Middle frontal gyrus (tissue), 1 donor: ENCODE results near the gene FOLR1.
"Not testable (repeated sequence)": the region's sequence is repeated elsewhere in the genome, so short reads cannot be mapped to it uniquely, and the experiment has no call there.

Experiments used
- DNase-seq: peaks from one replicate; pipeline ENCODE4 v3.0.0-alpha.2; 2015; ENCODE audit warnings: low spot score; ENCODE audit errors: extremely low spot score

Gene FOLR1

DNA sequence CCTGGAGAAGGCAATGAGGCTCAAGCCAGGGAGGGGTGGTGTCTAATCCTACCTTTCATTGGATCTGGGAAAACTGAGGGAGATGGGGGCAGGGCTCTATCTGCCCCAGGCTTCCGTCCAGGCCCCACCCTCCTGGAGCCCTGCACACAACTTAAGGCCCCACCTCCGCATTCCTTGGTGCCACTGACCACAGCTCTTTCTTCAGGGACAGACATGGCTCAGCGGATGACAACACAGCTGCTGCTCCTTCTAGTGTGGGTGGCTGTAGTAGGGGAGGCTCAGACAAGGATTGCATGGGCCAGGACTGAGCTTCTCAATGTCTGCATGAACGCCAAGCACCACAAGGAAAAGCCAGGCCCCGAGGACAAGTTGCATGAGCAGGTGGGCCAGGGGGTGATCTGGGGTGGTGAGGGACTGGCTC lies at the start of gene FOLR1:
TSS of gene FOLR1 (plus strand) at position 180 of the 421 bp plus-strand sequence. CDS start at position 214, 34 bp downstream.
- DNase-seq: no peak

DNA sequence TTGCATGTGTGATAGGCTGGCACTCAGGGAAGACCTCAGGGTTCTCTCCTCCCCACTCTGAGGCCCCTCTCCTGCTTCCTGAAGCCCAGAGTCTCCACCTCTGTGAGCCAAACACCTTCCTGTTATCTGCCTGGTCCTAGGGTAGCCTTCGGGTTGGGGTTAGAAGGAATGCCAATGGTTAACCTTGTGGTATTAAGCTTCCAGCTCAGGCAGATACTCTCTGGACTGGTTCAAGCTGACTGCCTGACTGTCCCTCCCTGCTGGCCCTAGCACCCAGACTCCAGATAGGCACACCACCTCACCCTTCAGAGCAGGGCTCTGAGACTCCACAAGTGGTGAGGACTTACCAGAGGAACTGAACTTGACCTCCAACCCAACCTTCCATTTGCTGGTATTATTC lies 49.4 kb upstream of the FOLR1 start:
- not testable (repeated sequence) for DNase-seq

GRCh38 chr11:72144807-72145565 lies 47.0 kb upstream of the FOLR1 start:
- no peak for DNase-seq

DNA sequence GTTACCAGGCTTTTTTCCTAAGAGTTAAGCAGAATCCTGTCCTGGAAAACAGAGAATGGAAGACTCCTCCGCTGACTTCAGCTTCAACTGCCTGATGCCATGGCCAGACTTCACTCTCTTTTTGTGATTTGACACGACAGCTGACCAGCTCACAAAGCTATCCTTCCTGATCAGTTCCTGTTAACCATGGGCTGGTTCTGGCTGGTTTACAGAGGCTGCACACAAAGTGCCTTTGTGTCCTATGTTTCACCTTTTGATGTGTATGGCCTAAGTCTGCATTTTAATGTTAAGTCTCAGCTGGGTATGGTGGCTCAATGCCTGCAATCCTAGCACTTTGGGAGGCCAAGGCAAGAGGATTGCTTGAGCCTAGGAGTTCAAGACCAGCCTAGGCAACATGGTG lies 45.3 kb upstream of the FOLR1 start:
- DNase-seq: no peak

- no peak for DNase-seq
Observed at GRCh38 chr11:72150882-72151281, 41.1 kb upstream of the FOLR1 start.

- not testable (repeated sequence) for DNase-seq
Observed at GRCh38 chr11:72153874-72154273, 38.1 kb upstream of the FOLR1 start.

DNA sequence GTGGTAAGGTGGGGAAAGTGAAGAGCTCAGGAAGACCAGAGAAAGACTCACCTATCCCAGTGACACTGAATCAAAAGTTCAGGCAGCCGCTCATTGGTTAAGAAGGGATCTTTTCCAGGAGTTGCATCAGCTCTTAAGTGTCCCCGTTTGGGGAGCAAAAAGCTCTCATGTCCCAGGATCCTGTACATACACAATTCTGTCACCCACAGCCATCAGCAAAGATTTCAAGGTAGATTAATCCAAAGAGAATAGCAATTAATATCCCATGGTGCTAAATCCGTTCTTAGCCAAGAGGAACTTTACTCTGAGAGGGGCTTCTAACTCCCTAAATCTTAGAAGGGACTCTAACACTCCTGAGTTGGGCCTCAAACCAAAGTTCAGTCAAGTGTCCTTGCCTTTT lies 37.1 kb upstream of the FOLR1 start:
- DNase-seq: no peak

DNA sequence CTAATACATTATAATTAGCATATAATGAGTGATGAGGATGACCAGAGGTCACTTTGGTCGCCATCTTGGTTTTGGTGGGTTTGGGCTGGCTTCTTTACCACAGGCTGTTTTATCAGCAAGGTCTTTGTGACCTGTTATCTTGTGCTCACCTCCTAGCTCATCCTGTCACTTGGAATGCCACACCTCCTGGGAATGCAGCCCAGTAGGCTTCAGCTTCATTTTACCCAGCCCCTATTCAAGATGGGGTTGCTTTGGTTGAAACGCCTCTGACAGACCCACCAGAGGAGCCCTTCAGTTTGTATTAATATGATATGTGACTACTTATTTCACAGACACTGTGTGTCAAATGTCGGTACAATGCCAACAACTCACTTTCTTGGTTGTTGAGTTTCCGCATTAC lies 36.2 kb upstream of the FOLR1 start:
- DNase-seq: no peak

GRCh38 chr11:72157131-72157530 lies 34.8 kb upstream of the FOLR1 start:
- DNase-seq: no peak

DNA sequence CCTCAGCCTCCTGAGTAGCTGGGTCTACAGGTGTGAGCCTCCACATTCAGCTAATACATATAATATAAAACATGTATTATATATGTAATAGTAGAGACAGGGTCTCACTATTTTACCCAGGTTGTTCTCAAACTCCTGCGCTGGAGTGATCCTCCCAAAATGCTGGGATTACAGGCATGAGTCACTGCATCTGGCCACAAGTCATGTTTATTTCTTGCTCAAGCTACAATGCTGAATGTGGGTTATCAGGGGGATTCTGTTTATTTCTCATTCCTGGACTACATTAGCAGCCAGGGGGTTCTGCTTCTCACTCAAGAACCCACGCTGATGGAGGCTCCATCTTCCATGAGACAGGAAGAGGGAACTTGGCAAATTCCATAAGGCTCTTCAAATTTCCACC lies 31.6 kb upstream of the FOLR1 start:
- no peak for DNase-seq

GRCh38 chr11:72162891-72163492 lies 28.9 kb upstream of the FOLR1 start:
- DNase-seq: no peak

DNA sequence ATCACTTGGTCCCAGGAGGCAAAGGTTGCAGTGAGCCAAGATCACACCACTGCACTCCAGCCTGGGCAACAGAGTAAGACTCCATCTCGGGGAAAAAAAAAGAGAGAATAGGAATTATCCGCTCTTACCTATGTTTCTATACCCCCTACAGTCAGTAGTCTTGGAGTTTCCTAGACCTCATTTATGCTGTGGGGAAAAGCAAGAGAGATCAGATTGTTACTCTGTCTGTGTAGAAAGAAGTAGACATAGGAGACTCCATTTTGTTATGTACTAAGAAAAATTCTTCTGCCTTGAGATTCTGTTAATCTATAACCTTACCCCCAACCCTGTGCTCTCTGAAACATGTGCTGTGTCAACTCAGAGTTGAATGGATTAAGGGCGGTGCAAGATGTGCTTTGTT lies 27.8 kb upstream of the FOLR1 start:
- not testable (repeated sequence) for DNase-seq

- DNase-seq: not testable (repeated sequence)
Observed at GRCh38 chr11:72169046-72169555, 22.8 kb upstream of the FOLR1 start.

DNA sequence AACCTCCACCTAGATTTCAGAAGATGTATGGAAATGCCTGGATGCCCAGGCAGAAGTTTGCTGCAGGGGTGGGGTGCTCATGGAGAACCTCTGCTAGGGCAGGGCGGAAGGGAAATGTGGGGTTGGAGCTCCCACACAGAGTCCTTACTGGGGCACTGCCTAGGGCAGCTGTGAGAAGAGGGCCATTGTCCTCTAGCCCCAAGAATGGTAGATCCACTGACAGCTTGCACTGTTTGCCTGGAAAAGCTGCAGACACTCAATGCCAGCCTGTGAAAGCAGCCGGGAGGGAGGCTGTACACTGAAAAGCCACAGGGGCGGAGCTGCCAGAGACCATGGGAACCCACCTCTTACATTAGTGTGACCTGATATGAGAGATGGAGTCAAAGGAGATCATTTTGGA lies 22.2 kb upstream of the FOLR1 start:
- not testable (repeated sequence) for DNase-seq

DNA sequence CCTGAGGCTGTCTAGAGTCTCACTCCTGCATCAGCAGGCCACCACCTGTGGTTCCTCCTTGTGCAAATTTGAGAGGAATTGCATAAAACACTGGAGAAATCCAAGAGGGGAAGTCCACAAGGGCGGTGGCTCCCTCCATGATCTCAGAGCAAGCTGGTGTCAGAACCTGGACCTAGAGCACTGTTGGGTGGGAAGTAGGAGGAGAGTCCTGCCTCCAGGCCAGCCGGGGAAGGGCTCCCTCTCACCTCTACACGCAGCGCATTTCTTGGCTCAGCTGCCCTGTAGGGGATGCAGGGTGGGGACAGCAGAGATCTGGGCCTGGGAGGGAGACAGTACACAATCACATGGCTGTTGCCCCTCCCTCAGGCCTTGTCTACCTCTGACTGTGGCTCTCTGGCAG lies 19.9 kb upstream of the FOLR1 start:
- DNase-seq: not testable (repeated sequence)

GRCh38 chr11:72173291-72173690 lies 18.6 kb upstream of the FOLR1 start:
- no peak for DNase-seq

DNA sequence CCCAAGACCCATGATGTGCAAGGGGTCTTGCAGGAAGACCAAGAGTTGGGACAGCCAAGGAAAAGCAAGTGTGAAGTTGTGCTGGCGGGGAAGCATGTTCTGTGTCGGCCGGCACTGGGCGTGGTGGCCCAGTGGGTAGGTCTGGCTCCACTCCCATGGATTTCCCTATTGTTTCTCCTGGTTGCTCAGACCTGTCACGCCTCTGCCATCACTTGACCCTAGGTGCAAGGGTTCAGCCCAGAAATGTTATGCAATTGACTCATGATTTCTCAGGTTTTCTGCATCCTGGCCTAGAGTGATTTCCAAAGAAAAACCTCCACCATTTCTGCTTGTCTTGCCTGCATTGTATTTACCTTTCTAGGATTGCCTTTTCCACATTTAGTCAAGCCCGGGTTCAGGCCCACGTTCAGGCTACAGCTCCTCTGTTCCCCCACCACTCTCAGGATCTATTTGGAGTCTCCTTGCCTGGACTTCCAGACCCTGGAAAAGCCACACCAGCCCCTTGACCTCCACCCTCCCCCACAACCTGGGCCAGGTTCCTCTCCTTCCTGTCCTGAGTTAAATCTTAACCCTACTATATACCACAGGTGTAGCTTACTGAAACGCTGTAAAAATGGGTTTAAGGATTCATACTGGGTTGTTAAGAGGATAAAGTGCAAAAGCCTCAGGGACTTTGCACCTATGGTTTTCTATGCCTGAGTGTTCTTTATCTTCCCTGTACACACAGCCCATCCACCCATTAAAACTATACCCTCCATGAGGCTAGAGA lies 17.5 kb upstream of the FOLR1 start:
- no peak for DNase-seq

- no peak for DNase-seq
Observed at GRCh38 chr11:72177656-72178055, 14.3 kb upstream of the FOLR1 start.

DNA sequence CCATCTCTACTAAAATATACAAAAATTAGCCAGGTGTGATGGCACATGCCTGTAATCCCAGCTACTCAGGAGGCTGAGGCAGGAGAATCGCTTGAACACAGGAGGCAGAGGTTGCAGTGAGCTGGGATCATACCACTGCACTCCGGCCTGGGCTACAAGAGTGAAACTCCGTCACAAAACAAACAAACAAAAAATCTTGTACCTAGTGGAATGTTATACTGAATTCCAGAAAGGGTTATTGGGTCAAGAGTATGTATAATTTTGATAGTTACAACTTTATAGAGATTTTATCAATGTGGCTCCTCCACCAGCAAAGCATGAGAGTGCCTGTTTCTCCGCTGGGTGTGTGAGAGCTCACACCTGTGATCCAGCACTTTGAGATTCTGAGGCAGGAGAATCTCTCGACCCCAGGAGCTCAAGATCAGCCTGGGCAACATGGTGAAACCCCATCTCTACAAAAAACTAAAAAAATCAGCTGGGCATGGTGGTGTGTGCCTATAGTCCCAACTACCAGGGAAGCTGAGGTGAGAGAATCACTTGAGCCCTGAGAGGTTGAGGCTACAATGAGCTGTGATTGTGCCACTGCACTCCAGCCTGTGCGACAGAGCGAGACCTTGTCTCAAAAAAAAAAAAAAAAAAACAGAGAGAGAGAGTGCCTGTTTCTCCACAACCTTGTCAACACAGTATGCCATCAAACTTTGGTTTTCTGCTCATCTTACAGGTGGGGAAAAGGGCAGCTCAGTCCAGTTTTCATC lies 12.7 kb upstream of the FOLR1 start:
- no peak for DNase-seq

GRCh38 chr11:72179804-72180396 lies 12.0 kb upstream of the FOLR1 start:
- DNase-seq: no peak
